NCI-H2171 (cell line): Measurements from ENCODE around the gene CERS5.

Source experiments
- DNase-seq: peaks from one replicate; lab custom pipeline; 2025; lab: John Stamatoyannopoulos, UW

The CERS5 gene, protein sequence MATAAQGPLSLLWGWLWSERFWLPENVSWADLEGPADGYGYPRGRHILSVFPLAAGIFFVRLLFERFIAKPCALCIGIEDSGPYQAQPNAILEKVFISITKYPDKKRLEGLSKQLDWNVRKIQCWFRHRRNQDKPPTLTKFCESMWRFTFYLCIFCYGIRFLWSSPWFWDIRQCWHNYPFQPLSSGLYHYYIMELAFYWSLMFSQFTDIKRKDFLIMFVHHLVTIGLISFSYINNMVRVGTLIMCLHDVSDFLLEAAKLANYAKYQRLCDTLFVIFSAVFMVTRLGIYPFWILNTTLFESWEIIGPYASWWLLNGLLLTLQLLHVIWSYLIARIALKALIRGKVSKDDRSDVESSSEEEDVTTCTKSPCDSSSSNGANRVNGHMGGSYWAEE

DNA sequence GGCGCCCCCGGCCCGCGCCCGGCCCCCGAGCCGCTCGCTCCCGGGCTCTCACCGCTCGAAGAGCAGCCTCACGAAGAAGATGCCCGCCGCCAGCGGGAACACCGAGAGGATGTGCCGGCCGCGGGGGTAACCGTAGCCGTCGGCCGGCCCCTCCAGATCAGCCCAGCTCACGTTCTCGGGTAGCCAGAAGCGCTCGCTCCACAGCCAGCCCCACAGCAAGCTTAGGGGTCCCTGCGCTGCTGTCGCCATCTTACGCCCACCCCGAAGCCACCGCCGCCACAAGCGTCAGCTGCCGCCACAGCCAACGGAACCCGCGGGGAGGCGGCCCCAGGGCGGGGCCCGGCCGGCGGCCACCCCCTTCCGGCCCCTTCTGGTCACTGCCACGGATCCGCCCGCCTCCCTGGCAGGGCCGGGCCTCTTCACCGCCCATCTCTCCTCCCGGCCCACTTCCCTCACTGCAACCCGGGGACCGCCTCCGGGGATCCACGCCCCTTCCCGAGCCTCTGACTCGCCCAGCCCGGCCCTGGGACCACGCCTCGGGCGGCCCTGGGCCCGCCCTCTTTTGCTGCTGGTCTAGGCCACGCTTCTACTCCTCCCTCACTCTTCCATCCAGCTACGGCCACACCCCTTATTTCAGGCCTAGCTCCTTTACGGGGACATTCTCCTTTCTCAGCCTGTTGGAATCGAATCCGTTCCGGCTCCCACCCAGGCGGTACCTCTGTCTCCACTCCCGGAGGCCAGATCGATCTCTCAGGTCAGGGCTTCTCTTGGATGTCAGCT lies at the start of gene CERS5:
CERS5 (minus strand) TSS at position 321 of the 780 bp plus-strand sequence; CDS start at position 249, 72 bp downstream.
- DNase-seq = peak; percentile 96

DNA sequence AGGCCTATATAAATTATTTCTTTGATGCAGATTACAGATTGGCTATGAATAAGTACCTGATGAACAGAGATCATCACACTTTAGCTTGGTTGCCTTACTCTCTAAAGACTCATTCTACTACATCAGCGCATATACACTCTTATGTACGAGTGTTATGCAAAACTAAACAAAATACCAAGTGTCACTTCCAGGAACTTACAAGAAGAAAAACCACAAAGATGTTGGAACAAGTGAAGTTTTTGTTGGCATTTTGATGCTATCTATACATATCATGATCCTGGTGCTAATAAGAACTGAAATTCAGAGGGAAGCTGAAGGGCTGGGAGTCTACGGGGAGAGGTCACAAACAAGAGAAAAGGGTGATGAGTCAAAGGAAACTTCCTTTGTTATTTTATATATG lies 47.9 kb upstream of the CERS5 start:
- DNase-seq = no peak

DNA sequence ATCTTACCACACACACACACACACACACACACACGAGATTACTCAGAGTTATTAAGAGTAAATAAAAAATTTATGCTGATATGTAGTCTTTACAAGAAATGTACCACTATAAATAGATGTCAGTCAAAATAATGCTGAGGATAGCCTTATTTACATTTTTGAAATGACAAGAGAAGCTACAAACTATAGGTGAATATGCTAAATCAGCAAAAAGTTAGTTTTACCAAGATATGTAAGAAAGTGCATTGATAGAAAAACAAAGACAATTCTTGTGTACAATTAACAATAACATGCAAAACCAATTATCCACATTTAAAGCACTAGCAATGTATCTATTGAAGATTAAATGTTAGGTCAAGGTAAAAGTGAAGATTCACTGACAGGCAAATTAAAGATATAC lies 46.8 kb upstream of the CERS5 start:
- no peak for DNase-seq

DNA sequence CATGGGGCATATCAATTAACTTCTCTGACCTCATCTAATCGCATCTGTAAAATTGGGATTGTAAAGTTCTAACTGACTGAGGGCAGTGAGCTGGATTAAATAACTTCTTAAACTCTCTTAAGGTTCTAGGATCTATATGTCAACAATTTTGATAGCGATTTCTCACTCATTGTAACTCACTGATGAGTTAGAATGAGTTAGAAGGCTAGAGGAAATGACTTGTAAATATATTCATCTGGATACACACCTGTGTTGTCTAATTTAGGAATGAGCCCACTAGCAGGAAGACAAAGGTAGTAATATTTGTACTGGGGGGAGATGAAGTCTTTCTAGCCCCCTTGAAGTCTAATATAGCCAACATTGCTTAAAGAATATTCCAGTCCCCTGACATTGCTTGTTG lies 46.3 kb upstream of the CERS5 start:
- no peak for DNase-seq

DNA sequence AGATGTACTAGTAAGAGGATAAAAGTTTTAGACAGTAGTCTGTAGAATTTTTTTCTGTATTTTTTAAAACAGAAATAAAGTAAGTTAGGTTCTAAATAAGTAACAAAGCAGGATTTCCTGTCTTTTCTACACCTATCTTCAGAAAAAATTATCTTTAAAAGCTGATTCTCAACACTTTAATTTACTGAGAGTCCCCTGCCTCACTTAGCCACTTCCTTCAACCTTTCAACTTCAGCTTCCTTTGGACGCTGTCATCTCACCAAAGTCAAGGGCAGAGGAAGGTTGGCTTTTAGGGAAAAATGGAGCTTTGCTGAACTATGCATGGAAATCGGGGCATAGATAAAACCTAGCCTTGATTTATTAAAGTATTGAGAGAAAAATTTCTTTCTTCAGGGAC lies 44.9 kb upstream of the CERS5 start:
- DNase-seq = no peak

DNA sequence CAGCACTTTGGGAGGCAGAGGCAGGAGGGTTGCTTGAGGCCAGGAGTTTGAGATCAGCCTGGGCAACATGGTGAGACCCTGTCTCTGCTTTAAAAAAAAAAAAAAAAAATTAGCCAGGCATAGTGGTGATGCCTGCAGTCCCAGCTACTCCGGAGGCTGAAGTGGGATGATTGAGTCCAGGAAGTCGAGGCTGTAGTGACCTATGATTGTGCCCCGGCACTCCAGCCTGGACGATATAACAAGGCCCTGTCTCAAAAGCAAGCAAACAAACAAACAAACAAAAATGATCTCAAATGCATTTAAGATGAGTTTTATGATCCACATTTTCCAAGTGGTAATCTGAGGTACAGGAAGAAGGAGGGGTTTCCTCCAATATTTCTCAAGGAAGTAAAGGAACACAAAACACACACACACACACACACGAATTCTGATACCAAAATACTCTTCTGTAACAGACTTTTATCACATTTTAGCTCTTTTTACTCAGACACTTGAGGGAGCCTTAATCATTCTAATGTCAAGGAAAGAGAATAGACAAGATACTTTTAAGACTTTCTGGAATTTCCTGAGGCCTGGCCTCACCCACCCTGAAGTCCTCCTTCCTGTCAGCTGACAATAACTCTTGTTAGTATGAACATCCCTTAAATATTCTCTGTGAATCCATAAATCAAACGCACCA lies 44.4 kb upstream of the CERS5 start:
- no peak for DNase-seq

DNA sequence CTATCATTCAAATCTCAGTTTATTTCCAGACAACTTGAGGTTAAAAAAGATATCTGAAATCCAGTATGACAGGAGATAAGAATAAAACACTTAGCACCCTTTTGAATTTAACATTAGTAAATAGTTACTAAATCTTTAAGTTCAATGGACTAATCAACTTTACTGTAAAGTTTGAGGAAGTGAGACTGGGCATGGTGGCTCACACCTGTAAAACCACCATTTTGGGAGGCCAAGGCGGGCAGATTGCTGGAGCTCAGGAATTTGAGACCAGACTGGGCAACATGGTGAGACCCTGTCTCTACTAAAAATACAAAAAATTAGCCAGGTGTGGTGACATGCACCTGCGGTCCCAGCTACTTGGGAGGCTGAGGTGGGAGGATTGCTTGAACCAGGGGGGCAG lies 40.3 kb upstream of the CERS5 start:
- no peak for DNase-seq

DNA sequence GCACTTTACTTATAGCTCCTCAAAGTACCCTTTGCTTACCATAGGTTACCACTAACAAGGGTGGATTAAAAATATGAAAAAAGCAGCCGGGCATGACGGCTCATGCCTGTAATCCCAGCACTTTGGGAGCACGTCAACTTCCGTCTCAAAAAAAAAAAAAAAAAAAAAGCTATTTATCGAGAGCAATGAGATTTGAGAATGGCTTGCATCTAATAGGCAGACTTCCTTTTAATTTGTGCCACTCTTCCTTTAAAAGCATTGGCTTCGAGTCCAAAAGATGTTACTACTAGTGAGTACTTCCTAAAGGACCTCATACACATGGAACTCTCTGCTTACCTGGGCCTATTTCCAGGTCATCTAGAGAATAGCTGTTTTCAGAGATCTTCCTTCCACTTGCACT lies 38.5 kb upstream of the CERS5 start:
- no peak for DNase-seq

DNA sequence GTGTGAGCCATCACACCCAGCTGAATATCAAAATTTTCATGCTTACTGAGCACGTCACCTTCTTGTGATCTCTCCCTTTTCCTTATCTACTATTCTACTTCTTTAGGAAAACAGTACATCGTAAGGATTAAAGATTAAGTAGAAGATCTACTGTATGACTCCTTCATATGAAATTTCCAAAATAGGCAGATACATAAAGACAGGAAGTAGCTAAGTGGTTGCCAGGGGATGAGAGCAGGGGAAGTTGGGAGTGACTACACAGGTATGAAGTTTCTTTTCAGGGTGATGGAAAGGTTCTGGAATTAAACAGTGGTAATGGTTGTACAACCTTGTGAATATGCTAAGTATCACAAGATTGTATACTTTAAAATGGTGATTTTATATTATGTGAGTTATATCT lies 36.5 kb upstream of the CERS5 start:
- DNase-seq = no peak

DNA sequence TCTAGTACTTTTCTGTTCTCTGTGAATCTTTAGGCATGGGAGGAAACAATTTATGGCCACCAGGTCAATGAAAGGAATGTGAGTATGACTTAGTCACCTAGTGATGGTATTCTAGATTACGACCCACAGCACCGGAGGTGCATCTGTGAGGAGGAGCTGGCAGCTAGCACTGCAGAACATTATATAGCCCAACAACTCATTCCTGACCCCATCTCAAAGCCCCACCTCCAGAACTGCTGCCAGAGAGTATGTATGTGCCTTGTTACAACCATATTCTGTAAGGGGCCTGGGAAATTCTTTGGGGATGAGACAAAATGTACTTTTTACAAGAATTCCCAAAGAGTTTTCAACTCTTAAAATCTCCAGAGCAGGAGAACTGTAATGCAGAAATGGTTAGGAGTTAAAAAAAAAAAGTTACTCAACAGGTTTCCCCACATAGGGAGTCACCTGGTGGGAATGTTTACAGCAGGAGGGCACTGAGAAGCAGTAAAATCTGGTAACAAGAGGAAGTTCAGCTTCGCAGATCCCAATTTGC lies 34.9 kb upstream of the CERS5 start:
- DNase-seq = no peak

DNA sequence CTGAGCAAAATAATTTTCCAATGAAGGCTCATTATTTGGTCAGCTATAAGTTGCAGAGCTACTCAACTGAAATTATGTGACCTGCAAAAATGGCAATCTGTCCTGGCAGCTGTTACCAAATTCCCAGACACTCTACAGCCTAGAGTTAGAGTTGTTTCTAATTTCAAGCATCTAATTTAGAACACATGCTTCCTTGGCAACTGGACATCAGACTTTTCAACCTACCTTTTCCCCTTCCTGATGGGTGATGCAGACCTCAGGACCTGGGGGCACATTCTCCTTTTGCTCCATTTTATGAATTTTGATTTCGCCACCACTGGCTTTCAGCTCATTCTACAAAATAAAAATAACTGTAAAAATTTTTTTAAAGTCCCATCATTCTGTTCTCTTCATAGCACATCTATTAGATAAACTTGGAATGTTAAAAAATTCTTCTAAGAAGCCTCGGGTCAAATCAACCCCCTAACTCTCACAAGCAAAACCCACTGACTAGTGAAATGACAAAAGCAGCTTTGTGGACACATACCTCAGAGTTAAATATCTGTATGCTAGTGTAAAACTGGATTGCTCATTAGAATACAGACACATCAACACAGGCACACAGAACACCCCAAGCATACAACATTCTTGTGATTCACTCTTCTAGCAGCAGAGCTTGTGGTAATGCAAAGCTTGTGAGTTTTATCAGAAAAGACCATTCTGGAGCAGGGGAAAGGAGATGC lies 33.5 kb upstream of the CERS5 start:
- DNase-seq = no peak

DNA sequence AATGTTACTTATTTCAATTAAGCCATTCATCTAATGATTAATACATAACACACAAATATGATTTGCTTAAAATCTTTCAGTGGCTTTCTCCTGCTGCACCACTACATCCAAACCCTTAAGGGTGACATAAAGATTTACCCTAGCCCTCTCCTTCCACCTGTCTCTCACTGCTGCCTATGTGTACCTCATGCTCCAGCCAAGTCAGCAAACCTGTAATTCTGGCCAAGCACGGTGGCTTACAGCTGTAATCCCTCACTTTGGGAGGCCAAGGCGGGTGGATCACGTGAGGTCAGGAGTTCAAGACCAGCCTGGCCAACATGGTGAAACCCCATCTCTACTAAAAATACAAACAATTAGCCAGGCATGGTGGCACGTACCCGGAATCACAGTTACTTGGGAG lies 31.7 kb upstream of the CERS5 start:
- no peak for DNase-seq

DNA sequence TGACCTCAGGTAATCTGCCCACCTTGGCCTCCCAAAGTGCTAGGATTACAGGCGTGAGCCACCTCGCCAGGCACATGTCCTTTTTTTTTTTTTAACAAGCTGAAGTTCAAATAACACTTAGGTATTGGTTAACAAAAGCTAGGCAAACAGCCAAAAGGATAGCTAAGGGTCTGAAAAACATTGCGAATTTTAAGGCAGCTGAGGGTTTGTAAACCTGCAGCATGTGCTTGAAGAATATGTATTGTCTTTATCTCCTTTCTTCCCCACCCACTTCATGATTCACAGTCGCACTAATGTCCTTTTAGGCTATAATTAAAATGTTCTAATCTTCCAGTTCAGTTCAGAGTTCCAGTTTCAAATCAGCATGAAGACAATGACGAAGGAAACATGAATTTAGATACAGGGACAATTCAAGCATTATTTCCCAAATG lies 30.1 kb upstream of the CERS5 start:
- DNase-seq = peak; percentile 14

DNA sequence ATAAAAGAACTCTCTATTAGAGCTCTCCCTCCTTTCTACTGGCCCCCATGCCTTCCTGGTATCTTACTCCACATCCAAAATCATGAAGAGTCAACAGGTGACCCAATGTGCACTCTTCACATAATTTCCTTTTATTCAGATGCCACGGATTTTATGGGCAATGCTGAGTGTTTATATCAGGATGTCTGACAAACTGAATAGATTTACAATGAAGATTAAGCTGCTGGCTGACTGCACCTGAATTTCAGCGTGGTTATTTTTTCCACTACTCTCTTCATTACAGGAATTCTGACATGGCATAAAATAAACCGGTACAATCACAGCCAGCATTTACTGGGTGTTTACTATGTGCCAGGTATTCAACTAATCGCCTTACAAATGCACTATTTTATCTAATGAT lies 29.4 kb upstream of the CERS5 start:
- no peak for DNase-seq

DNA sequence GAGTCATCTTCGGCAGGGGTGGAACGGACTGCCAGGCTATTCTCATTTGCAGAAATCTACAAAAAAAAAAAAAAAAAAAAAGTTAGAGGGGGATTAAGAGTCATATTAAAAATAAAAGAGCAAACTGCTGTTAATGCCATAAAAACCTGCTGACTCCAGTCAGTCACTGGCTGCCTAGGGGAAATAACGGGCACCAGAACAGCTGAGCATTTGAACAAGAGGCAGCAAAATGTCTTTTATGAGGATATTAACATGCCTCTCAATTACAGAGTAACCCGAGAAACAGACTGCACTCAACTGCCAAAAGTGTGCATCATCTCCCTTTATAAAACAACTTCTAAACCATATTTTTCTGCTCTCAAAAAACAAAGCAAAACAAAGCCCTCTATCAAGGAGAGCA lies 28.7 kb upstream of the CERS5 start:
- DNase-seq = no peak

DNA sequence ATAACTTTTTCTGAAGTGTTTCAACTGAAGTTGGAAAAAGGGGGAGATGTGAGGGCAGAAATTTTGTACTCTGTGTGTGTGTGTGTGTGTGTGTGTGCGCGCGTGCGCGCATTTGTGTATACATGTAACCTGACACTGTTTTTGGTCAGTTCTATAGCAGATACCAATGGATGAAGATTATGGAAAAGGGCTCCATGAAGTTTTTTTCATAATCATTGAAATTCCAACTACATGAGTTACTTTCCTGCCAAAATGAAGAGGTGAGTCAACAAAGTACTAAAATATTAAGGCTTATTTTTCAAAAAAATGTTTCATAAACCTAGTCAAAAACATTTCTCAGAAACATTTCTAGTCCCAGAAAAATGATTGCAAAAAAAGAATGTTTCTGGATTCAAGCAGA lies 25.7 kb upstream of the CERS5 start:
- no peak for DNase-seq

DNA sequence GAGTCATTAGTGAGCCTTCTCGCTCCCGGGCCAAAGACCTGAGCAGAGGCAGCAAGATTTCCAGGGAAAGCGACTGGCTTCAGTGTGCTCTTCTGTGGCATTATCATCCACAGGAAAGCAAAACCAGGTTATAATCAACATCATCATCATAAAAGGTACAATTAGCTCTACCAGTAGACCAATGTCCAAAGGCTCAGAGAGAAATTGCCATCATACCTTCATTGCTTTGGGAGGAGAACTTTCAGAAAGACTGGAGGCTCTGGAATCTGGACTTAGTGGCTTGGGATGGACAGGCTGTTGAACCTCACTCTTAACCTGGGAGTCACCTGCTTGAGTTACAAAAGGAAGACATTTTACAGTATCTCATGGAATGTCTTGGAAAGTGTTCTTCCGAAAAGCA lies 25.1 kb upstream of the CERS5 start:
- DNase-seq = no peak

DNA sequence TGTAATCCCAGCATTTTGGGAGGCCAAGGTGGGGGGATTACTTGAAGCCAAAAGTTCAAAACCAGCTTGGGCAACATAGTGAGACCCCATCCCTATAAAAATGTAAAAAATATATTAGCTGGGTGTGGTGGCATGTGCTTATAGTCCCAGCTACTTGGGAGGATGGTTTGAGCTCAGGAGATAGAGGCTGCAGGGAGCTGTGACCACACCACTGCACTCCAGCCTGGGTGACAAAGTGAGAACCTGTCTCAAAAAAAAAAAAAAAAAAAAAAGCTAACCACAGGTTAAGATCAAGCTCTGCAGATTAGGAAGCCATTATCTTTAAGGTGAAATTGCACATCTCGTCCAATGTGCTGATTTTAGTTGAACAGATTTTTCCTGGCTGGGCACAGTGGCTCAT lies 23.7 kb upstream of the CERS5 start:
- DNase-seq = no peak

DNA sequence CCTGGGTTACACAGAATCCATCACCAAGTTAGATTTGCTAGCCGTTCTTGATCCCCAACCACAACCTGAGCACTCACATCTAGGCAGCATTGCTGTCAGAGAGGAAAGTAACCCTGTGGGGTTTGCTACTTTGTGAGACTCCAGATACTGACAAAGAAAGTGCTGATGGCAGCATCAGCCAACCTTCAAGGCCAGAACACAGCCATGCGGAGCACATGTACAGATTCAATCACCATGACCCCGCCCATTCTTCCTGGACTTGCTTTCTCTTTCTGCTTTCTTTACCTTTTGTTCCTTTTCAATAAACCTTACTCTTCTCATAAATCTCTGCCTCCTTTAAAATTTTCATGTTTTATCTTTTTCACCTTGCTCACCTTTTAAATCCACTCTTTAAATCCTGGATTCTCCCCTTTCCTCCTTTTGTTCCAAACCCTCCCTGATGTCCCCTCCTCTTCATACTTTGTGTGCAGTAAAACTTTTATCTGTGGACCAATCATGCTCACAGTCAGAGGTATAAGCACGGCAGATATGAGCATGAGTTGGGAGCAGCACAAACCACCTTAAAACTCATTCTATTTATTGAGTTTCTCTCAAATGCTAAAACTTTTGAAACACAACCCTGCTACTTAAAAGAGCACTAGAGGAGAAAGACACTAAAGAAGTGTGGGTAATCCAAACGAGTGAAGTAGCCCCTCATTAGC lies 21.9 kb upstream of the CERS5 start:
- no peak for DNase-seq

DNA sequence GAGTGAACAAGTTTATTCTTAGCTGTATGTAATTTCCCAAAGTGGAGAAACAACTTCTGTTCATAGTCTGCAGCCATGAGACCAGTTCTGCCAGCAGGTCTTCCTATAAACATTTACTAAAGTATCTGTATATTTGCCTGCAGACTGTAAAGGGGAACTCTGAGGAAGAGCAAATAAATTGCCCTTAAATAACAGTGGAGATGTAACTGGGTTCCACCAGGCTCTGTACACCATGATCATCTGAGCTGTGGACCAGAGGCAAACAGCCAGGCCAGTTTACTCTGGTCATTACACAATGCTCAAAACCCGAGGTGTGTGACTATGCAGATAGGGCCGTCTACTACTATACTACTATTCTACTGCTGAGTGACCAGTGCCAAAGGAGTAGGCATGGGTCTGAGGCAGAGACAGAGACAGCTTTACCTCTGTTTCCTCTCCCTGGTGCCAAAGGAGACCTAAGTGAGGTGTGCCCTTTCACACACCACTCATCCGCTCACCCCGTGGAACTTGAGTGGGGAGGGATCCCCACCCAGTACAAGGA lies 21.1 kb upstream of the CERS5 start:
- no peak for DNase-seq
